Thymus (tissue), 11 donors: ENCODE data around the gene BBS12. TPM values are rescaled to one million over a fixed set of nuclear protein-coding genes. Genes with fewer than 3 reads are reported as not detected.
"Not testable (repeated sequence)": the region's sequence is repeated elsewhere in the genome, so short reads cannot be mapped to it uniquely, and the experiment has no call there.

Experiments used
- DNase-seq, 9 donors: peaks; one replicate each; pipeline ENCODE4 v3.0.0-alpha.2; 2013; ENCODE audit warnings: low spot score in 9 of 9, low read depth in 6 of 9, missing footprints in 1 of 9
- H3K27ac ChIP-seq, 2 donors: one replicate each; pipeline ENCODE4 v1.5.1; 2013; ENCODE audit warnings: control low read depth in 1 of 2, low read depth in 1 of 2, low read length in 1 of 2, mild to moderate bottlenecking in 1 of 2, moderate library complexity in 1 of 2
- H3K27me3 ChIP-seq, 2 donors: one replicate each; pipeline ENCODE4 v1.5.1; 2013; ENCODE audit warnings: low read length in 1 of 2; ENCODE audit not compliant: control insufficient read depth in 2 of 2, insufficient read depth in 1 of 2
- H3K36me3 ChIP-seq, 2 donors: one replicate each; pipeline ENCODE4 v1.5.1; 2013; ENCODE audit warnings: low read length in 1 of 2, mild to moderate bottlenecking in 1 of 2, moderate library complexity in 1 of 2; ENCODE audit not compliant: control insufficient read depth in 2 of 2, insufficient read depth in 2 of 2
- H3K4me1 ChIP-seq, 2 donors: one replicate each; pipeline ENCODE4 v1.5.1; 2013; ENCODE audit warnings: low read length in 2 of 2; ENCODE audit not compliant: control insufficient read depth in 2 of 2, insufficient read depth in 2 of 2
- H3K4me3 ChIP-seq, 2 donors: one replicate each; pipeline ENCODE4 v1.5.1; 2013; ENCODE audit warnings: low read length in 2 of 2, control low read depth in 1 of 2, mild to moderate bottlenecking in 1 of 2
- H3K9me3 ChIP-seq, 2 donors: one replicate each; pipeline ENCODE4 v1.5.1; 2013; ENCODE audit warnings: low read length in 1 of 2, mild to moderate bottlenecking in 1 of 2; ENCODE audit not compliant: control insufficient read depth in 2 of 2, insufficient read depth in 1 of 2
- WGBS: extraction: QIAGEN DNeasy Blood & Tissue Kit; methylation state at CpG from one replicate; pipeline ENCODE4 v1.1.7; 2013; 5-methylcytosine and 5-hydroxymethylcytosine counted together
- polyA plus RNA-seq: library from polyadenylated mRNA; stranded (reverse); fragments of 200-250 nt; gene quantifications from one replicate; pipeline ENCODE4 v1.2.3, GENCODE V29; 2013
- total RNA-seq: library from RNA; stranded (reverse); fragments of 120-200 nt; gene quantifications from one replicate; pipeline ENCODE4 v1.2.4, GENCODE V29; 2013
- donor health status: healthy.

Gene BBS12
- total and polyA plus RNA-seq, 2 donors: 3.3 to 3.9 TPM

- H3K36me3 ChIP-seq: no peaks in the 10 kb centered on the region
- no peak for DNase-seq
- WGBS: 68% methylated on average over 6 of the region's 6 CpGs
- no peak overlapping the region for H3K27ac ChIP-seq
- no peaks in the 10 kb centered on the region for H3K27me3 ChIP-seq
- no peak overlapping the region for H3K4me3 ChIP-seq
- H3K9me3 ChIP-seq: no peaks in the 10 kb centered on the region
- H3K4me1 ChIP-seq: no peaks in the 10 kb centered on the region
Observed at GRCh38 chr4:122783301-122784215, 51.1 kb downstream of the BBS12 start.

GRCh38 chr4:122784261-122784660 lies 51.8 kb downstream of the BBS12 start:
- no peaks in the 10 kb centered on the region for H3K4me1 ChIP-seq
- H3K4me3 ChIP-seq: no peak overlapping the region
- 81% methylated on average over 1 of the region's 1 CpG for WGBS
- H3K9me3 ChIP-seq: no peaks in the 10 kb centered on the region
- H3K27me3 ChIP-seq: no peaks in the 10 kb centered on the region
- no peak for DNase-seq
- H3K36me3 ChIP-seq: no peaks in the 10 kb centered on the region
- no peak overlapping the region for H3K27ac ChIP-seq

GRCh38 chr4:122785099-122785498 lies 52.6 kb downstream of the BBS12 start:
- Histone ChIP-seq H3K27me3 (no peaks in the 10 kb centered on the region), H3K36me3 (no peaks in the 10 kb centered on the region), H3K9me3 (no peaks in the 10 kb centered on the region), H3K27ac (no peak overlapping the region), H3K4me1 (no peaks in the 10 kb centered on the region), H3K4me3 (no peak overlapping the region)
- 97% methylated on average over 2 of the region's 2 CpGs for WGBS
- DNase-seq: no peak

DNA sequence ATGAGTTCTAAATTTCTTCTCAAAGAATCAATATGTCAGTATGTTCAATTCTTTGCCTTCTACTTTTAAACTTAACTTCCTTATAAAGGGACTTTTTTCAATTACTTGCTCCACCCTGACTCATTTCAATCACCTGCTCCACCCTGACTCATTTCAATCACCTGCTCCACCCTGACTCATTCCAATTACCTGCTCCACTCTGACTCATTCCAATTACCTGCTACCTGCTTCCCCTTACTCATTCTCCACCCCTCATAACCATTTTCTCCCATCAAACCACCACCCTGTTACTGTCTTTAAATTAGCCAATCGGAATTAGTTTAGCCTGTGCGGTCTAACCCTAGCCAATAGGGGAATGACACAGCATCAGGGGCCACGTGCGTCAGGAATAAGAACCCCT lies 53.8 kb downstream of the BBS12 start:
- H3K9me3 ChIP-seq, H3K36me3 ChIP-seq, H3K27me3 ChIP-seq, H3K4me3 ChIP-seq, H3K4me1 ChIP-seq, H3K27ac ChIP-seq, DNase-seq: not testable (repeated sequence)
- WGBS: 97% methylated on average over 4 of the region's 4 CpGs

DNA sequence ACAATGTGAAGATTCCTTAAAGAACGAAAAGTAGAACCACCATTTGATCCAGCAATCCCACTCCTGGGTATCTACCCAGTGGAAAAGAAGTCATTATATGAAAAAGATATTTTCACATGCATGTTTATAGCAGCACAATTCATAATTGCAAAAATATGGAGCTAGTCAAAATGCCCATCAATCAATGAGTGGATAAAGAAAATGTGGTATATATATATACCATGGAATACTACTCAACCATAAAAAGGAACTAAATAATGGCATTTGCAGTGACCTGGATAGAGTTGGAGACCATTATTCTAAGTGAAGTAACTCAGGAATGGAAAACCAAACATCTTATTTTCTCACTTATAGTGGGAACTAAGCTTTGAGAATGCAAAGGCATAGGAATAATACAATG lies 54.4 kb downstream of the BBS12 start:
- not testable (repeated sequence) for H3K4me3 ChIP-seq, H3K9me3 ChIP-seq, H3K27ac ChIP-seq, H3K36me3 ChIP-seq, H3K4me1 ChIP-seq, DNase-seq, H3K27me3 ChIP-seq
- 98% methylated on average over 1 of the region's 1 CpG for WGBS

- Histone ChIP-seq H3K4me3 (no peak overlapping the region), H3K27me3 (no peaks in the 10 kb centered on the region), H3K9me3 (no peaks in the 10 kb centered on the region), H3K36me3 (no peaks in the 10 kb centered on the region), H3K4me1 (no peaks in the 10 kb centered on the region), H3K27ac (no peak overlapping the region)
- WGBS: 71% methylated on average over 1 of the region's 1 CpG
- no peak for DNase-seq
Observed at GRCh38 chr4:122787940-122788339, 55.4 kb downstream of the BBS12 start.

GRCh38 chr4:122788935-122789334 lies 56.4 kb downstream of the BBS12 start:
- no peaks in the 10 kb centered on the region for H3K27me3 ChIP-seq
- H3K27ac ChIP-seq: no peak overlapping the region
- no peaks in the 10 kb centered on the region for H3K4me1 ChIP-seq
- no peaks in the 10 kb centered on the region for H3K36me3 ChIP-seq
- no peaks in the 10 kb centered on the region for H3K9me3 ChIP-seq
- H3K4me3 ChIP-seq: no peak overlapping the region
- no peak for DNase-seq
- WGBS: 99% methylated on average over 4 of the region's 4 CpGs

DNA sequence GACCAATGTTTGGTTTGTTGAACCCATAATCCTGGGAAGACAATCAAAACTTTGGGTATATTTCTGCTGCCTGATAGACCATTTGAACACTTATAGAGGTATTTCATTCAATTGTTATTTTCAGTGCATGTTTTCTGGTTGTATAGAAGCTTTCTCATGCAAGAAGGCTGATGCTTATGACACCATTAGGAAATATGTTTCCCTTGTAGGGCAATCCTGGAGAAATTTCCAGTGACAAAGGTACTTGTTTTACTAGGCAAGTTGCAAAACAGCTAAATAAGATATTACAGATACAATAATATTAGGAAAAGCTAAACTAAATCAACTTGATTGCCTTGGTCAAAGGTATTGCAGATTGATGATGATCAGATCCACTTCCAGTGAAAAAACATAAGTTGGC lies 61.3 kb downstream of the BBS12 start:
- DNase-seq: no peak
- Histone ChIP-seq H3K36me3 (no peaks in the 10 kb centered on the region), H3K4me1 (no peaks in the 10 kb centered on the region), H3K27ac (no peak overlapping the region), H3K4me3 (no peak overlapping the region), H3K27me3 (no peaks in the 10 kb centered on the region), H3K9me3 (no peaks in the 10 kb centered on the region)
